GM13977 (cell line): ENCODE data around the gene ADAMTS18.

ENCODE experiments used
- DNase-seq: peaks from one replicate; pipeline ENCODE4 v3.0.0; 2012; ENCODE audit warnings: low spot score
- in situ Hi-C: fragments of 300-500 bp; cut with MboI; formaldehyde crosslinking; loops from one replicate; pipeline ENCODE4 v1.12.0; 2022; ENCODE audit warnings: low sequenced_read_pairs, low pct_unique_long_range_greater_than_20kb, mixed read lengths, inconsistent platforms; ENCODE audit not compliant: unreplicated experiment
- TF ChIP-seq, protein P1 (sequence below): IDR thresholded peaks from 2 replicates; pipeline ENCODE4 v1.5.1; 2012; ENCODE audit warnings: mild to moderate bottlenecking, control low read depth; ENCODE audit not compliant: insufficient read depth; ENCODE audit errors: extremely low read depth, missing control alignments

The ADAMTS18 gene

DNA sequence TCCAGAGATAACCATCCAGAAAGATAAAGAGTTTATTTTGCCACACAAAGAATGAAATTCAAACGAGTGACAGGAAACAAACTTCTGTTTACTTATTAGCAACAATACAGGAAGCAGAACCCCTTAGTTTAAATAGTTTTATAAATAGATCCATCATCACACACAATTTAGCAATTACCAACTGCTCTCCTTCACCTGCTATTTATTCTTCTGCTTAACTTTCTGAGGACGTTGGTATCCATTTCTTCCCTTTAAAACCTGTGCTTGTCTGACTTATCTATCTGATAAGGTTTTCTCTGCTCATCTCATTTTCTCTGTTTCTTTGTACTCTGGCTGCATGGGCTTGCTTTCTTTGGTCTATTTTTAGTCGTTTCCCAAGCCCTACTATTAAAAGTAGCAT is 4.3 kb upstream of the ADAMTS18 start:
- no peak for DNase-seq
- TF ChIP-seq, protein P1, sequence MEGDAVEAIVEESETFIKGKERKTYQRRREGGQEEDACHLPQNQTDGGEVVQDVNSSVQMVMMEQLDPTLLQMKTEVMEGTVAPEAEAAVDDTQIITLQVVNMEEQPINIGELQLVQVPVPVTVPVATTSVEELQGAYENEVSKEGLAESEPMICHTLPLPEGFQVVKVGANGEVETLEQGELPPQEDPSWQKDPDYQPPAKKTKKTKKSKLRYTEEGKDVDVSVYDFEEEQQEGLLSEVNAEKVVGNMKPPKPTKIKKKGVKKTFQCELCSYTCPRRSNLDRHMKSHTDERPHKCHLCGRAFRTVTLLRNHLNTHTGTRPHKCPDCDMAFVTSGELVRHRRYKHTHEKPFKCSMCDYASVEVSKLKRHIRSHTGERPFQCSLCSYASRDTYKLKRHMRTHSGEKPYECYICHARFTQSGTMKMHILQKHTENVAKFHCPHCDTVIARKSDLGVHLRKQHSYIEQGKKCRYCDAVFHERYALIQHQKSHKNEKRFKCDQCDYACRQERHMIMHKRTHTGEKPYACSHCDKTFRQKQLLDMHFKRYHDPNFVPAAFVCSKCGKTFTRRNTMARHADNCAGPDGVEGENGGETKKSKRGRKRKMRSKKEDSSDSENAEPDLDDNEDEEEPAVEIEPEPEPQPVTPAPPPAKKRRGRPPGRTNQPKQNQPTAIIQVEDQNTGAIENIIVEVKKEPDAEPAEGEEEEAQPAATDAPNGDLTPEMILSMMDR = no peak

DNA sequence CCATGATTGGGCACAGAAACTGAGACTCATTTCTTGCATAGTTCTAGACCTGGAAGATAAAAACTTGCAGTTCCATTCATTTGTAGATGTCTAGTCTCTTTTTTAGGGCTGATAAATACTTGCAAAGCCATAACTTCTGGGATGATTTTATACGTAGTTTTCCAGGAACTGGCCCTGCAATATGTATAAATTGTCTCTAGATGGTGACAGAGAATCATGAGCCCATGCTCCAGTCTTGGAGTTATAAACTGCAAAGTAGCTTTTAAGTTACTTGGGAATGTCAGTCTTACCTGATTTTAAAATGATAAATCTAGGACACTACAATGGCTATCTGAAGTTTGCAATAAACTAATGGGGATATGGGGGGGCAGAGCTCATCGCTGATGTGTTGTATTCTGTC is 3.0 kb upstream of the ADAMTS18 start:
- no peak for DNase-seq
- TF ChIP-seq, protein P1 = no peak
- in situ Hi-C loops = no loop called here

More for the DNA sequence above, 4.3 kb upstream of the ADAMTS18 start:
- in situ Hi-C loops = no loop called here

DNA sequence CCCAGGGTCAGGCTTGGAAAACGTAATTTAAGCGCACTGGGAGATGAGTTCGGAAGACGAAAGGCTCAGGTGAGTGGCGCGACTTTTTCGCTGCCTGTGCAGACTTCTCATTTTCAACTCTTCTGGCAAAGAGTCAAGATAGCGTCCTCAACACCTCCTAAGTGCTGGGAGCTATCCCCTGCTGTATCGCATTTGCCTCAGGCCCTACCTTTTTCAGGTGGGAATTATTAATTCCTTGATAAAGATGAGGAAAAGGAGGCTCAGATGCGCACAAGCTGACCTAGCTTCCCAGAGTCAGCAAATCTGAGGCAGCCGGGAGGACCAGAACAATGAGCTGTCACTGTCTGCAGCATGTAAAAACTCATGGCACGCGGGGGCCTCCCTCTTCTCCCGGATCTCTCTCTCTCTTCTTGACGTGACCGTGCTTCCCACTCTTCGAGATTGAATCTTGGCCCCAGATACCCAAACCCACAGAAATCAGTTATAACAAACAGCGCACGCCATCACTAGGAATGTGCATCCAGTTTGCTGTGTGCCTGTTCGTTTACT is 512 bp upstream of the ADAMTS18 start:
- DNase-seq = no peak
- in situ Hi-C loops = no loop called here
- TF ChIP-seq, protein P1 = no peak

DNA sequence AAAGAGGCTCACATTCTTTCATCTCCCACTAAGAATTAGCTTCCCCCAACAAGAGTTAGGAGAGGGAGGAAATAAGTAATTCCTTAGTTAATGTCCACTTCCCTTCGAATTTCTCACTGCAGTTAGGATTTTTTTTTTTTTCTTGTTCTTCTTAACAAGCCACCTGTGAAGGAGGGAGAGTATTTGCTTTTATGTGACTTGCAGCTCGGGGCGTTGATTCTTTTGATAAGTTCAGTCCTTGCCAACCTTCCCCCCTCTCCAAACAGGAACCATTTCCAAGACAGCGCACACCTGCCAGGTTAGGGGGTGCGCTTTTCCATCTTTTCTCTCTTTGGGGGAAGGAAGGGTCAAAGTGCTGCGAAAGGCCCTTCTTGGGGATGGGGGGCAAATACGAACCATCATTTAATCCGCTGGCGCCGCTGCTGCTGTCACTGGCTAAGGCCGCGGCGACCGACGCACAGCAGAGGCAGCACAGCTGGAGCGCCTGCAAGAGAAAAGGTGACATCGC is 758 bp downstream of the ADAMTS18 start:
- TF ChIP-seq, protein P1 = no peak
- in situ Hi-C loops = no loop called here
- DNase-seq = no peak

DNA sequence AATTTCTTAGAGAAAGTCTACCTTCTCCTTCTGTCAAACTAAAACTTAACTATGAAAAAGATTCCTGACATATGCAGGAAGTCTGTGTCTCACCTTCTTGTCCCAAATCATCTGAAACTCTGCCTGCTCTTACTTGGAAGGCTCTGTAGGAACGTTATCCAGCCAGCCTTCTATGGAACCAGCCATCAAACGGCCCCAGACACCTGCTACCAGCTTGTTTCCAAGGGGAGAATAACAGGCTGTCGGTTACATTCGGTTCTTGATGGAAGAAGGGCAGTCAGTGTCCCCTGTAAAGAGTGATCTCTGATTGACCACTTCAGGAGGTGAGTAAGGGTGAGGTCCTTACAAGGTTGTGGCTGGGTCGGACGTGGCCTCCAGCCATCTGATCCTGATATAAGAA is 1.7 kb downstream of the ADAMTS18 start:
- no peak for DNase-seq
- TF ChIP-seq, protein P1 = no peak
- in situ Hi-C loops = no loop called here

DNA sequence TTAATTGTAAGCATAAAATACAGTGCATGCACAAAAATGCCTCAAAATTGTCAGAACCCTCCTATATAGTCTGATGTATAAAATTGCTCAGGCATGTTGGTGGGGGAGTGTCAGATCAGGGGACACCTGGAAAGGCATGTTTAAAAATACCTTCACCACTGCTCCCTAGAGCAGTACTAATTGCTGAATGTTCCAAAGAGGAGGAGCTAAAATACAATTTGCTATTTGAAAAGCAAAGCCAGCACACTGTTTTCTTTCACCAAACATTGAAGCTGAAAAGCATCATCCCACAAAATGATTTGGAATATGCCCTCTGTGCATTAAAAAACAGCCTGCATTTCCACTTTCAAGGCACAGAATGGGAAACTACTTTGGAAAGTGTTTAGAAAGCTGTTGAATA is 2.6 kb downstream of the ADAMTS18 start:
- in situ Hi-C loops = no loop called here
- no peak for DNase-seq
- TF ChIP-seq, protein P1 = no peak
